HG03280 (cell line): ENCODE data around the gene MYO1A.

Experiments
- ATAC-seq: cut with Tn5 transposase; IDR thresholded peaks from one replicate; pipeline ENCODE4 v1.9.1; 2021; ENCODE audit warnings: mild to moderate bottlenecking, moderate library complexity; ENCODE audit not compliant: unreplicated experiment

MYO1A gene

DNA sequence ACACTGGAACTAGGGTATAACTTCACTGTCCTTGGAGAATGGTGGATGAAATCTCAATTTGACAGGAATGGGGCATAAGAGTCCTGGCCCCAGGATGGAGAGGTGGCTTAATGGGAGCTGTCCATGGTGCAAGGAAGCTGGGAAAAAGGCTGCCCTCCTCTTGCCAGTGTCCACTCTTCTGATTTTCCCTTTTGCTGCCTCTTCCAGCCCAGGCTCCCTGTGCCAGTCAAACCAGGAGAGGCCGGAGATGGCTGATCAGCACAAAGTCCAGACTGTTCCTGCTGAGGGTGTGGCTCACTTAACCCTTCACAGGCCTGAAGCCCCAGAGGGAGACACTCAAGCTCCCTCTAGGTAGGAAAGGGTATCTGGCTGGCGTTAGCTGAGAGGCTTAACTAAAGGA lies at the start of gene MYO1A:
Gene MYO1A, minus strand, starts transcription at position 240 of the 400 bp plus-strand sequence. CDS start 1,806 bp downstream, outside the sequence.
- no peak for ATAC-seq

DNA sequence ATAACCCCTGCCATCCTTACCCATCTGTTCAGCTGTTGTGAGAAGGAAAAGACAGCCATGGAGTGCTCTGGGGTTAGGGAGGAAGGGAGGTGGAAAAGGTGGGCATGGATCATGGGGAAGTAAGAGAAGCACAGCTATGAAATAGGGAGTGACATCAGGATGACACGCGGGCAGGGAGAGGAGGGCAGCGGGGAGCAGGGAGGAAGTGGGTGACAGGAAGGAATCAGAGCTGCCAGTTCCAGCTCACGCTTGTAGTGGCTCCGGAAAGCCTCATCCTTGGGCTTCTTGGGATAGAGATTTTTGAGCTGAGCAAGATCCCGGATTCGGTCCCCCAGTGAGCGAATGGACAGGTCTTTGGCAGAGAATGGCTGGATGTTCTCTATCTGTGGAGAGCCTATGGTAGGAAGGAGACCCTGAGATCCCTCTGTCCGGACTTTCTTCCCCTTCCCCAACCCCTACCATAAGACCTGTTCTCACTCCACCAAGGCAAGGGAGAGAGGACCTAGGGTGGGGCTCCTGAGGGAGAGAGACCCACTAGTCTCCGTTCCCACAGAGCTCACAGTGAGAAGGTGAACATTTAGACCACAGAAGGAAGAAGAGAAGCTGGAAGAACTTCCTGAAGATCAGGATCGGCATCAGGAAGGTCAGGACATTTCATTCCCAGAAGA lies 49.3 kb upstream of the MYO1A start:
- ATAC-seq = no peak

DNA sequence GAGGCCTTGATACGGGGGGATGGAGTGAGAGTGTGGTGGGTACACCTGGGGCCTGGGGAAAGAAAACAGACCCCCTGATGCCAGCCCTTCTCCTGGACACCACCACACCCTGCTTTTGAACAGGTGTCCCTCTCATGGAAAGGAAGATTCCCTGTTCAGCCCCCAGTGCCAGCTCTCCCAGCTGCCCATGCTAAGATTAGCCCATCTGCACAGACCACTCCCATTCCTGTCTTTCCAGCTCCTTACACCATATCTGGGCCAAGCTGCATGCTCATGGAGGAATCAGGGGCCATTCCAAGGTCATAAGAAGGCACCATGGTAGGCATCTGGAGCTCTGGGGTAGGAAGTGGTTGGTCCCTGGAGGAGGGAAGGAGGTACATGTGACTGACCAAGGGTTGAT lies 48.6 kb upstream of the MYO1A start:
- ATAC-seq = no peak

DNA sequence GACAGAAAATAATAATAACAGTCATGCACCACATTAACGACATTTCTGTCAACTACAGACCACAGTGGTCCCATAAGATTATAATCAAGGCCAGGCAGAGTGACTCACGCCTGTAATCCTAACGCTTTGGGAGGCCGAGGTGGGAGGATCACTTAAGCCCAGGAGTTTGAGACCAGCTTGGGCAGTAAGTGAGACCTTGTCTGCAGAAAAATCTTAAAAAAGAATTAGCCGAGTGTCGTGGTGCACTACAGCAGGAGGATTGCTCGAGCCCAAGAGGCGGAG lies 47.6 kb upstream of the MYO1A start:
- no peak for ATAC-seq

DNA sequence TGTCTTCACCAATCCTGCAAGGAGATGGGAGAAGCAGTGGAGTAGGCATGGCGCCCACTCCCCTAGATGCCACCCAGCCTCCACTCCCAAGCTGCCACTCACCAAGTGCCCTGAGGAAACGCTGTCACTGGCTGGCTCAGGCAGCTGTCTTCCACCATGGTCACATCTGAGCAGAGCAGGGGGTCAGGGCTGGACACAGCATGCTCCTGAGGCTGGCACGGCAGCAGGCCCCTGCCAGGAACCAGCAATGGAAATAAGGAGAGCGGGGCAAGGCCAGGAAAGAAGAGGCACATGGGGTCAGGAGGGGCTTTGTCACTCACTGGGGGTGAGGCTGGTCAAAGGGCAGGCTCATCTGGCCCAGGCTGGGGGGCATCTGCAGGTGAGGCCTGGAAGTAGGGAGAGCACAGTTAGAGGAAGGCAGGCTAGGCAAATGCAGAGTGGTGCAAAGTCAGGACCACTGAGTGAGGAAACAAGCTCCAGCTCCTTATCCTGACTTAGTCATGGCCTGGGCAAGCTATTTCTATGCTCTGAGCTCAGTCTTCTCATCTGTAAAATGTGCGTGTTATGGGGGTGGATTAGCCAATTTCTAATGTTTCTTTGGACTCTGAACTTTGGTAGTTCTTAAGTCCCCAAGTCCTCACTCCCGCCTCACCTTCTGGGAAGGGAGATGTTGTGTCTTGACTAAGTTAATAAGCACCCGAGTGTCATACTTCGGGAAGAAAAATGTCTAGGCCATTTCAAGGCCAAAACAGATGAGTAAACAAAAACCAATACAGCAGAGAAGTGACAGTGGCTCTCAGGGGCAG lies 47.0 kb upstream of the MYO1A start:
- no peak for ATAC-seq

DNA sequence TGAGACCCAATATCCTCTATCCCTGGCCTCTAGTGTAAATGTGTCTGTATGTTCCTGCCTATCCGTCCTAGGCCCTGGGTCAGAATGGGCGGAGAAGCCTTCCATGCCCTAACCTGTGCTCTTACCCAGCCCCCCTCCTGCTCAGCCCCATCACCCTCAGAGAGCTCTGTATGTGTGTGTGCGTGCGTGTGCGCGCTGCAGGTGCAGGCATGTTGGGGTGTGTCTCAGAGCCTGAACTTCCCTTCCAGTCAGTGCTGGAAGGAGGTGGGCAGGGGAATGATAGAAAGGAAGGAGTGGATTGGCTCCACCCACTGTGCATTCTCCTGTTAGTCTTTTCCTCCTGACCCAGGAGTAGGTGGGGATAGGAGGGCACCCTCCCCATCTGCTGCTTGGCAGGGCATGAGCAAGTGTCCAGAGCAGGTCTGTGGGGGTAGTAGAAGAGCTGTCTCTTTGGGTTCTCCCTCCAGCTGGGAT lies 46.2 kb upstream of the MYO1A start:
- no peak for ATAC-seq

DNA sequence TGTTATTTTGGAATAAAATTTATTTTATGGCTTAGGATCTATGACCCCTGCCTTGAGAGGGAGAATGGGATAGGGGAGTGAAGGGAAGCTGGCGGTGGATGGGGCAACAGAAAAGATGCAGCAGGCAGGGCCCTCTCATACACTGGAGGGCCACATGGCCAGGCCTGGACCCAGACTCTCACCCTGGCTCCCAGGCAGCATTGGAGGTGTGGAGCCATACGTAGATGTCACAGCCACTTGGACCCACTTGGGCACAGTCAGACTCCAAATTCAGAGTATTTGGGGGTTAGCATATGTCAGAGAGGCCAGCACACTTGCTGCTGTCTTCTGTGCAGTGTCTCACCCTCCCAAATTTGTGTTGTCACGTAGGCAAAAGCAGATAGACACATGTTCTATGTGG lies 45.5 kb upstream of the MYO1A start:
- ATAC-seq = no peak

DNA sequence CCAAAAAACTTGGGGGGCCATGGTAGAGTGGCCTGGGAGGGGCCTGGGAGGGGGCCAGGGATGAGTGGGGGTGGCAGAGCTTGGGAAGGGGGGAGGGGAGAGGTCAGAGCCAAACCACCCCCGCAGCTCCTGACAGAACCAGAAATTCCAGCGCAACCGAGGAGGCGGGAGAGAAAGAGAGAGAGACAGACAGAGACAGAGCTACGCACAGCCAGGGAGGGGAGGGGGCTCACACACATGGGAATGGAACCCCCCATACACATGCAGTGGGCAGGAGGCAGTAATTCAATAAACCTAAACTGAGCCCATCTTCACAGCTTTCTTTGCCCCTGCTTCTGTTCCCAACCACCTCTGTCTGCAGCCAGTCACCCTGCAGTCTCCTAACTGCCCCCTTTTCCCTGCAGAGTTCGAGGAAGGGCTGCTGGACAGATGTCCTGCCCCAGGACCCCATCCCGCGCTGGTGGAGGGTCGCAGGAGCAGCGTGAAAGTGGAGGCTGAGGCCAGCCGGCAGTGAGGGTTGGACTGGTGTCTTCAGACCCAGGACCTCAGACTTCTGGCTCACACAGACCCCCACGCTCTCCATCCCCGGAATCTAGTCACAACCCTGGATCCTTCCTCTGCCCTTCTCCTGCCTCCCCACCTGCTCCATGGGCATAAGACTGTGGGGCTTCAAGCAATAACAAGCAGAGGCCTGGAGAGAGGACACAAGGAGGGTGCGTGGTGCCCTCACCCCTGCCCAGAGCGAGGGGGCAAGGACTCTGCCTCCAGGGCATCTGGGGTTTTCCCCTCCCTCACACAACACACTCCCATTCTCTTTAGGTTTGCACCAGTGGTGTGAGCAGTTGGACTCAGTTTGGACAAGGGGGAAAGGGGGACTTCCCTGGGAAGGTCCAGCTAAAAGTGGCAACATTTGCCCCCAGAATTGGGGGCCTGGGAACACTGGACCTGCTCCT lies 44.6 kb upstream of the MYO1A start:
- ATAC-seq = no peak

DNA sequence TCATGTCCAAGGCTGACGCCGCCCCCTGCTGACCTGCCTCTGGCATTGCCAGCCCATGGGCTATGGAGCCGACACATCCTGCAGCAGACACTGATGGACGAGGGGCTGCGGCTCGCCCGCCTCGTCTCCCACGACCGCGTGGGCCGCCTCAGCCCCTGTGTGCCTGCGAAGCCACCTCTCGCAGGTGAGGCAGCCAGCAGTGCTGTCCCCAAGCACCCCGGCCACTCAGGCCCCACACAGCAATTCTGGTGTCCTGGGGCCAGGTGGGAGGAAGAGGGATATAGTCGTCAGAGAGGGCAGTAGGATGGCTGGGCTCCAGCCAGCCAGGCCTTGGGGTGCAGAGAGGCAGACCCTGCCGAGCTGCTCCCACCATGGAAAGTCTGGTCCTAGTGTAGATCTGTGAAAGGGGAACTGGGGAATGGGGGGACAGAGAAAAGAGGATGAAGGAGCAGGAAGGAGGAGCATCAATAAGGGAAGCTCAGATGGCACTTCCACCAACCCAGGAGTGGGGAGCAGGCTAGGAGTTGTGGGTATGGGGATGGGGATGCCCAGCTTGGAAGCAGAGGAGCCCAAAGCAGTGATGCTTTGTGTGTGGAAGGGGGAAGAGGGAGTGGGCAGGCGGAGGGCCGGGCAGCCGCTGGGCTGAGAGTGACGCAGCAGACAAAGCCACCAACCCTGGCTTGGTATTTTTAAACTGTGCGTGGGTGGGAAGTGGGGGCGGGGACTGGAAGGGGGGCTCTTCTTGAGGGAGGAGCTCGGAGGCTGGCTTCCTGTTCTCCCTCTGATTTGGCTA lies 43.7 kb upstream of the MYO1A start:
- no peak for ATAC-seq

DNA sequence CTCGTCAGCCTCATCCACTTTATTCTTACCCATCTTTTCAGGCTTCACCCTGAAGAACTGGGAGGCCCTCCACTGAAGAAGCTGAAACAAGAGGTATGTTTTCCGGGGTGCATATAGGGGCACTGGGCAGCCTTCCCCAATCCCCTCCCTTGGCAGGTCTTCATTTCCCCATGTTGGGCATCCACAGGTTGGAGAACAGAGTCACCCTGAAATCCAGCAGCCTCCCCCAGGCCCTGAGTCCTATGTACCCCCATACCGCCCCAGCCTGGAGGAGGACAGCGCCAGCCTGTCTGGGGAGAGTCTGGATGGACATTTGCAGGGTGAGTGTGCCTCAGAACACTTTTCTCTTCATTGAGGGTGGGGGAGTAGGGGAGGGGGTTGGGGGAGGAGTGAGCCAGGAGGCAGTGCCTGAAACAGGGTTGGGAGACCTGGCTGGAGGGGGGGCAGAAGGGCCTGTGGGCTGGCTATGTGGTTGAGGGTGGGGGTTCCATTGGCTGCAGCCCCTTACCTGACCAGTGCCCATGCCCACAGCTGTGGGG lies 43.0 kb upstream of the MYO1A start:
- no peak for ATAC-seq

DNA sequence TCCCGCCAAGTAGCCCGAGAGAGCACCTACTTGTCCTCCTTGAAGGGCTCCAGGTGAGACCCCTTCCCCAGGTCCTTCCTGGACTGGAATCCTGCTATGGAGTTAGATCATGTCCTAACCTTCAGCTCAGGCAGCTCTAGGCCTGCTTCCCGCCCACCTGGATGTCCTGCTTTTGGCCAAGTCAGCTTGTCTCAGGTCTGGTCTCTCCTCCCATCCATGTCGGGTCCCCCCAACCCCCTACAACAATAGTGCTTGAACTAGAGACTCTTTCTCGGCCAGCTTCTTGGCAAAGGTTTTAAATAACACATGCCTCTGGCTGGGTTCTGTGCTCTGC lies 42.6 kb upstream of the MYO1A start:
- no peak for ATAC-seq

DNA sequence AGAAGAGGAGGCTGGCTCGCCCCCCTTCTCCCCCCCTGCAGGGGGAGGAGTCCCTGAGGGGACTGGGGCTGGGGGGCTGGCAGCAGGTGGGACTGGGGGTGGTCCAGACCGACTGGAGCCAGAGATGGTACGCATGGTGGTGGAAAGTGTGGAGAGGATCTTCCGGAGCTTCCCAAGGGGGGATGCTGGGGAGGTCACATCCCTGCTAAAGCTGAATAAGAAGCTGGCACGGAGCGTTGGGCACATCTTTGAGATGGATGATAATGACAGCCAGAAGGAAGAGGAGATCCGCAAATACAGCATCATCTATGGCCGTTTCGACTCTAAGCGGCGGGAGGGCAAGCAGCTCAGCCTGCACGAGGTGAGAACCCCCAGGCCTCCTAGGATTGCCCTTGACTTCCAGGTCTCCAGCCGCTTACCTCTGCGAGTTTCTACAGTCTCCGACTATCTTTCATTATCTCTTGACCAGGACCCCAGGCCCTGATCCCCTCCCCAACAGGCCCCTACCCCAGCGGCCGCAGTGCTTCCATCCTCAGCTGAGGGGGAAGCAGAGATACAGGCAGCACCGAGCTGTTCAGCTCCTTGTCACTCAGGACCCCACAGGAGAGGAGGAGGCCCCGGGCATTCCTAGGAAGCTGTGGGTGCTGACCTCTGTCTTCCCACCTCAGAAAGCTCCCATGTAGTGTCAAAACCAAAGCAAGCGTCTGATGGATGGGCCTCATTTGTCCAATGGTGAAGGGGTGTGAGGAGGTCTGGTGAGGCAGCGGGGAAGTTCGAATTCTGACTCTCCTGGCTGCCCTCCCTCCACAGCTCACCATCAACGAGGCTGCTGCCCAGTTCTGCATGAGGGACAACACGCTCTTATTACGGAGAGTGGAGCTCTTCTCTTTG lies 42.0 kb upstream of the MYO1A start:
- ATAC-seq = no peak

DNA sequence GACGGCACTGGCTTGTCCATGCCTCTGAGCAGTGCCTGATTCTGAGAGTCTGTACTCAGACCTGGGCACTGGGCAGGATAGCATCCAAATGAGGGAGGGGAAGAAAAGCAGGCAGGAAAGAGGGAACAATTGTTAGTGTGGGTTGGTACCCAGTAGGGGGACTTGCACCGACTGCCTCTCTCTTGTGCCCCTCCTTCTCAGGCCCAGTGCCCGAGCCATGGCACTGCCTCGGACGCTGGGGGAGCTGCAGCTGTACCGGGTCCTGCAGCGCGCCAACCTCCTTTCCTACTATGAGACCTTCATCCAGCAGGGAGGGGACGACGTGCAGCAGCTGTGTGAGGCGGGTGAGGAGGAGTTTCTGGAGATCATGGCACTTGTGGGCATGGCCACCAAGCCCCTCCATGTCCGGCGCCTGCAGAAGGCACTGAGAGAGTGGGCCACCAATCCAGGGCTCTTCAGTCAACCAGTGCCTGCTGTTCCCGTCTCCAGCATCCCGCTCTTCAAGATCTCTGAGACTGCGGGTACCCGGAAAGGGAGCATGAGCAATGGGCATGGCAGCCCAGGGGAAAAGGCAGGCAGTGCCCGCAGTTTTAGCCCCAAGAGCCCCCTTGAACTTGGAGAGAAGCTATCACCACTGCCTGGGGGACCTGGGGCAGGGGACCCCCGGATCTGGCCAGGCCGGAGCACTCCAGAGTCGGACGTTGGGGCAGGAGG lies 41.2 kb upstream of the MYO1A start:
- ATAC-seq = no peak

DNA sequence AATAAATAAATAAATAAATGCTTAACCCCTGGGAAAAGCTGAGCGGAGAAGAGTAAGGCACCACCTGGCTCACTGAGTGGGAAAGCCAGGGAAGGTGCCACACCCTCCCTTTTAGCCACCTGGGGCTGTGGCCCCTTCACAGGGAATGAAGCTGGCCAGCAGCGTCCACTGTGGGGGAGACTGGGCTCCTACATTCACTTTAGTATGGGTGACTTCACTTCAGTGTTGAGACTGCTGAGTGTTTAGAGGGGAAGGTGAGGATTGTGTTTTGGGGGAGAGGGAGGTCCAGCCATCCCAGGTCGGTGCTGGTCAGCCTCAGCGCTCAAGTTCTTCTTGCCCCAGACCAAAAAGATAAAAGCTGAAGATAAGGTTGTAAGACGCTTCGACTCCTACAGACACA lies 40.6 kb upstream of the MYO1A start:
- no peak for ATAC-seq

DNA sequence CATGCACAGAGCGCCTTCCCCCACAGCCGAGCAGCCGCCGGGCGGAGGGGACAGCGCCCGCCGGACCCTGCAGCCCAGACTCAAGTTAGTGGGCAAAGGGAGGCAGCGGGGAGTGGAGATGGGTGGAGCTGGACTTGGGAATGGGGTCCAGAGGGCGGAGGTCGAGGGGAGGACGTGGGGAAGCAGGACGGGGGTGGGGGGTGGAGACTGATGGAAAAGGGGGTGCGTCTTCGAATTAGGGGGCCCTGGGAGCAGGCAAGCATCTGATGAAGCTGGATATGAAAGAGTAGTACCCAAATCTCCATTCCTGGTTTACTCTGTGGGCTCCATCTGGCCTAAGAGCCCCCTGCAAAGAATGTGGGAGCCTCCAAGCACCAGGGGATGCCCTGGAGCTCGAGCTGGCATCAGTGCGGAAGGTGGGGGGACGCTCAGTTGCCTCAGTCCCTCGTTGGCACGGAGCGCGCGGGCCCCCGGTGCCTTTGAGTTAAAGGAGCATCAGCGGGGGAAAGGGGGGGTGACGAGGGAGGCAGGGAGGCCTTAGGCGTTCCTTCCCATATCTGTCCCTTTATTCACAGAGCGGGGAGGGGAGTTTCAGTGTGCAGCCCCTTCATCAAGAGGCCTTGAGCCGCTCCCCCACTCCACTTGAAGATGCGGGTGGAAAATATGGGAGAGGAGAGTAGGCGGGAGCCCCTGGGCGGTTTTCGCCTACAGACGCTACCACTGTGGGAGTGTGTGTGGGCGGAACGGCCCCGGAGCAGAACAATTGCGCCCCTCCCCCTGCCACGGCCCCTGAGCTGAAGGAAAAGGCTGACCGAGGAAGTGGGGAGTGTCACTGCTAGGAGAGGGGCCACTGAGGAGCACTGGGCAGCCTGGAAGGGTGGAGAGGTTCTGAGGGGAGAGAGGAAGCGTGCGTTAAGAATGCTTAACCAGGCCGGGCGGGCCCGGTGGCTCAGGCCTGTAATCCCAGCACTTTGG lies 39.6 kb upstream of the MYO1A start:
- ATAC-seq = no peak

DNA sequence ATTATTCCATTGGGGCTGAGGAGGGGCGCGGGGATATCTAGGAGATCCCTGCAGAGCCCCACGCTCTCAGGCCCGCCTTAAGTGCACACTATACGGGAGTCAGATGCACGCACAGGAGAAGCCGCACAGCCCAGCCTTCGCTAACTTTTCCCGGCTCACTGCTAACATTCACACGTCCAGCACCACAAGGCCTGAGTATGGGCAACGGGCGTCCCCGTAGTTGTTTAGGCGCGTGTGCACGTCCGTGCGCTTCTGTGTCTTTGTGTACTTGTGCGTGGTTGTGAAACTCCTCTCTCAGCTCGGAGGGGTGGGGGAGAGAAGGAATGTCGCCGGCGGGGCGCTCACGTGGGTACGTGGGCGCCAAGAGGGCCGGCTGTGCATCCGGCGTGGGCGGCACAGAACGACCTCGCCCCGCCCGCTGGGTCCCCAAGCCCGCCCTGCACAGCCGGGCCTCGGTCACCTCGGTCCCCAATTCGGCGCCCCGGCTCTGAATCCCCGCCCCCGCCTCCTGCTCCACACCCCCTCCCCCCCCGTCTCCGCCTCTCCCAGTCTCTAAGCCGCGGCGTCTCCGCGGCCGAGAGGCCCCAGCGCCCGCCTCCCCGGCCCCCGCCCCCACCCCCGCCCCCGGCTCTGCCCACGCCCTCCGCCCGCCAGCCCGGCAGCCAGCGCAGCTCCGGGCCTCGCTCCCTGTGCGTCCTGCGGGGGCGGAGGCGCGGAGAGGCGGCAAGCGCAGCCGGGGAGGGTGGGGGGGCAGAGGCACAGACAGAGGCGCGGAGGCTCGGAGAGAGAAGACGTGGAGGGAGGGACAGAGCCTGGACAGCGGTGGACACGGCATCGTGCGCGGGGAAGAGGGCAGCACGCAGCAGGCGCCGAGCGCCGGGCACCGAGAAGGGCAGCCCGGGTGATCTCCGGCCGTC lies 38.7 kb upstream of the MYO1A start, which contains the start of gene NAB2:
Gene NAB2, plus strand, starts transcription at position 761 of the 917 bp plus-strand sequence. CDS start 158 bp downstream, outside the sequence.
- ATAC-seq = peak; percentile 58
